Measurements from ENCODE around the gene RNF151.

GRCh38 chr16:1978476-1979120, 11.9 kb downstream of the RNF151 start:
- TF ChIP-seq L3MBTL2 (conservative IDR thresholded peaks at IDR 0.05), result no peak
- TF ChIP-seq PKNOX1 (IDR thresholded peaks at IDR 0.05), result no peak
- TF ChIP-seq SP1 (IDR thresholded peaks at IDR 0.05), result no peak
- TF ChIP-seq FOXM1 (IDR thresholded peaks at IDR 0.05; ENCODE audit: borderline replicate concordance), result no peak
- TF ChIP-seq FOXA1 (IDR thresholded peaks at IDR 0.05), result no peak
- TF ChIP-seq NFRKB (IDR thresholded peaks at IDR 0.05), result no peak
- TF ChIP-seq BHLHE40 (IDR thresholded peaks at IDR 0.05; ENCODE audit: borderline replicate concordance), result no peak
- TF ChIP-seq ZNF384 (IDR thresholded peaks at IDR 0.05), result no peak
- TF ChIP-seq TARDBP (IDR thresholded peaks at IDR 0.05), result no peak
- no peak for TF ChIP-seq ELF4 (IDR thresholded peaks at IDR 0.05)

All from HEK293T (cell line).